ENCODE results near the gene DCUN1D1.

GRCh38 chr3:182905623-182906022 lies 74.7 kb downstream of the DCUN1D1 start:
- TF ChIP-seq CTCF (IDR thresholded peaks at IDR 0.05) (no peak), POLR2A (IDR thresholded peaks at IDR 0.05) (no peak)
